LNCaP clone FGC (cell line): ENCODE results near the gene ADD1.

Experiments
- DNase-seq: peaks from one replicate; pipeline ENCODE4 v3.0.0-alpha.2; 2011; ENCODE audit warnings: low read depth
- H3K4me3 ChIP-seq: 2 replicates; pipeline ENCODE4 v1.5.1; 2011; ENCODE audit warnings: mild to moderate bottlenecking, low read depth, low read length, control low read depth
- CTCF ChIP-seq: IDR thresholded peaks from 2 replicates; pipeline ENCODE4 v1.5.1; 2012; ENCODE audit warnings: mild to moderate bottlenecking; ENCODE audit not compliant: control insufficient read depth, insufficient read depth; ENCODE audit errors: extremely low read depth

Gene ADD1

GRCh38 chr4:2879026-2879425 is 35.4 kb downstream of the ADD1 start:
- no peak for TF ChIP-seq CTCF
- no peak overlapping the region for H3K4me3 ChIP-seq
- no peak for DNase-seq

GRCh38 chr4:2881431-2881830 is 37.8 kb downstream of the ADD1 start:
- H3K4me3 ChIP-seq = no peak overlapping the region
- no peak for TF ChIP-seq CTCF
- DNase-seq = no peak

- no peak for TF ChIP-seq CTCF
- DNase-seq = no peak
- no peak overlapping the region for H3K4me3 ChIP-seq
Measured at GRCh38 chr4:2882341-2882740, 38.7 kb downstream of the ADD1 start.

DNA sequence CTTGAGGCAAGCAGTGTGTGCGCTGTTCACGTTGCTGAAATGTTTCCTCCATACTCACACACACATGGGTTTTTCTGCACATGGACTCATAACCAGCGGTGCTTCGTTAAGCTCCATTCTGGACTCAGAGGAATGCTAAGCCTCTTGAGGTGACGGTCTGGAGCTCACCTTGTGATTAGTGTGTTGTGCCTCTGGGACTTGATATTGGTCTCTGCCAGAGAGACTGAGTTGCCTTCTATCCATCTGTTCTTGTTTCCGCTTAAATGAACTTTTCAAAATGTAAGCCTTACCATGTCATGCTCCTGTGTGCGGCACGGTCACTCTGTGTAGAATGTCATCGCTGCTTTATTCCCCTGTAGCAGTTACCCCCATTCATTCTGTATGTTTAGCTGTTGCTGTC is 42.5 kb downstream of the ADD1 start:
- DNase-seq = no peak
- no peak for TF ChIP-seq CTCF
- no peak overlapping the region for H3K4me3 ChIP-seq

GRCh38 chr4:2886622-2887021 is 43.0 kb downstream of the ADD1 start:
- no peak for TF ChIP-seq CTCF
- DNase-seq = no peak
- no peak overlapping the region for H3K4me3 ChIP-seq

- H3K4me3 ChIP-seq = no peak overlapping the region
- no peak for TF ChIP-seq CTCF
- no peak for DNase-seq
Measured at GRCh38 chr4:2887343-2887742, 43.7 kb downstream of the ADD1 start.

DNA sequence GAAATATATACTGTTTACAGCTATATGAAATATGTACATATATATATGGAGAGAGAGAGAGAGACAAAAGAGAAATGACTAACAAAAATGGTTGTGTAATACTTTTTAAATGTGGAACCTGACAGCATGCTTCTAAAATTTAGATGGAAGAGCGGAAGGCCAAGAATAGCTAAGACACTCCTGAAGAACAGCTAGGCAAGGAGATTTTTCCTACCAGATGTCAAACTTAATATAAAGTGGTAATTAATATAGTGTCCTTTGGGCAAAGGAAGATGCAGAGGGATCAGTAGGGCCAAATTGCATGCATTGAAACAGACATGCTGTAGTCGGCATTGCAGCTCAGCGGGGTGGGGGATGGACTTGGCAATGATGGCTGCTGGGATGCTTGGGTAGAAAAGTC is 45.2 kb downstream of the ADD1 start:
- DNase-seq = no peak
- no peak for TF ChIP-seq CTCF
- H3K4me3 ChIP-seq = no peak overlapping the region
